Prostate gland (tissue), 2 donors: Measurements from ENCODE around the gene DLK1. TPM values are rescaled to one million over a fixed set of nuclear protein-coding genes. Genes with fewer than 3 reads are reported as not detected.

Experiments used
- DNase-seq: peaks from one replicate; pipeline ENCODE4 v3.0.0-alpha.2; 2019; ENCODE audit warnings: low spot score
- H3K27ac ChIP-seq, 2 donors: fragments of 200-600 bp; sonication (generic); 2 replicates each; pipeline ENCODE4 v1.5.1; 2017 to 2019
- H3K27me3 ChIP-seq: fragments of 200-600 bp; sonication (generic); replicated peaks from 2 replicates; pipeline ENCODE4 v1.5.1; 2019; ENCODE audit not compliant: insufficient read depth
- H3K36me3 ChIP-seq, 2 donors: fragments of 200-600 bp; sonication (generic); 1 replicate in 1 of 2; 2 replicates in 1 of 2; pipeline versions ENCODE4 v1.5.1 to v1.8.1; 2017 to 2019
- H3K4me1 ChIP-seq: fragments of 200-600 bp; sonication (generic); replicated peaks from 2 replicates; pipeline ENCODE4 v1.5.1; 2019
- H3K4me3 ChIP-seq, 2 donors: fragments of 200-600 bp; sonication (generic); 2 replicates each; pipeline ENCODE4 v1.5.1; 2017 to 2019
- H3K9me3 ChIP-seq: fragments of 200-600 bp; sonication (generic); 2 replicates; pipeline ENCODE4 v1.5.1; 2017
- POLR2A ChIP-seq: fragments of 450-650 bp; IDR thresholded peaks from one replicate; pipeline ENCODE4 v1.6.1; 2016; ENCODE audit warnings: antibody characterized with exemption, mild to moderate bottlenecking
- POLR2AphosphoS5 ChIP-seq: sonication (generic); formaldehyde crosslinking; IDR thresholded peaks from one replicate; pipeline ENCODE4 v1.6.1; 2017; ENCODE audit warnings: antibody characterized with exemption
- WGBS: methylation state at CpG from one replicate; pipeline ENCODE4 v1.1.5; 2018; 5-methylcytosine and 5-hydroxymethylcytosine counted together
- intact Hi-C: fragments of 100-400 bp; cut with DNase I; formaldehyde crosslinking; loops from one replicate; pipeline ENCODE4 v1.14.2; 2022
- total RNA-seq, 2 donors: library from RNA; depleted of rRNA; stranded (reverse); fragments of >200 nt; gene quantifications; one replicate each; pipeline ENCODE4 v1.1.0, GENCODE V29; 2016
- TF ChIP-seq, protein P1 (sequence below), 4 experiments: fragments of 200-600 bp in 2 of 4; fragments of 450-650 bp in 2 of 4; sonication (generic) in 2 of 4; IDR thresholded peaks; 1 replicate in 3 of 4; 2 replicates in 1 of 4; pipeline ENCODE4 v1.5.1; 2016 to 2019; ENCODE audit warnings: antibody characterized with exemption in 4 of 4, mild to moderate bottlenecking in 2 of 4, moderate library complexity in 2 of 4

The DLK1 gene
- total RNA-seq, 2 donors from 2014 or later = 0.14 to 100.0 TPM

DNA sequence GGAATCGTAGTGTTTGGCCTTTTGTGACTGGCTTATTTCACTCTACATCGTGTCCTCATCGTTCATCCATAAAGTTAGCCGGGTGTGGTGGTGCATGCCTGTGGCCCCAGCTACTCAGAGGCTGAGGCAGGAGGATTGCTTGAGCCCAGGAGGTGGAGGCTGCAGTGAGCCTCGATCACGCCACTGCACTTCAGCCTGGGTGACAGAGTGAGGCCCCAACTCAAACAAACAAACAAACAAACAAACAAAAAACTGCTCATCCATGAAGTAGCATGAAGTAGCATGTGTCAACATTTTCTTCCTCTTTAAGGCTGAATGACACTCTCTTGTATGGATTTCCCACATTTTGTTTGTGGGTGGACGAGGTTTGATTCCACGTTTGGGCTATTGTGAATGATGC lies 55.3 kb downstream of the DLK1 start:
- intact Hi-C loops = no loop called here
- Histone ChIP-seq H3K9me3 (no peaks in the 10 kb centered on the region), H3K27me3 (no peaks in the 10 kb centered on the region), H3K4me3 (no peak overlapping the region), H3K4me1 (no peaks in the 10 kb centered on the region), H3K36me3 (no peaks in the 10 kb centered on the region), H3K27ac (no peak overlapping the region)
- TF ChIP-seq, protein P1, sequence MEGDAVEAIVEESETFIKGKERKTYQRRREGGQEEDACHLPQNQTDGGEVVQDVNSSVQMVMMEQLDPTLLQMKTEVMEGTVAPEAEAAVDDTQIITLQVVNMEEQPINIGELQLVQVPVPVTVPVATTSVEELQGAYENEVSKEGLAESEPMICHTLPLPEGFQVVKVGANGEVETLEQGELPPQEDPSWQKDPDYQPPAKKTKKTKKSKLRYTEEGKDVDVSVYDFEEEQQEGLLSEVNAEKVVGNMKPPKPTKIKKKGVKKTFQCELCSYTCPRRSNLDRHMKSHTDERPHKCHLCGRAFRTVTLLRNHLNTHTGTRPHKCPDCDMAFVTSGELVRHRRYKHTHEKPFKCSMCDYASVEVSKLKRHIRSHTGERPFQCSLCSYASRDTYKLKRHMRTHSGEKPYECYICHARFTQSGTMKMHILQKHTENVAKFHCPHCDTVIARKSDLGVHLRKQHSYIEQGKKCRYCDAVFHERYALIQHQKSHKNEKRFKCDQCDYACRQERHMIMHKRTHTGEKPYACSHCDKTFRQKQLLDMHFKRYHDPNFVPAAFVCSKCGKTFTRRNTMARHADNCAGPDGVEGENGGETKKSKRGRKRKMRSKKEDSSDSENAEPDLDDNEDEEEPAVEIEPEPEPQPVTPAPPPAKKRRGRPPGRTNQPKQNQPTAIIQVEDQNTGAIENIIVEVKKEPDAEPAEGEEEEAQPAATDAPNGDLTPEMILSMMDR (IDR thresholded peaks at IDR 0.05) = no peak
- TF ChIP-seq POLR2A (no peak), POLR2AphosphoS5 (no peak)
- no peak for DNase-seq
- WGBS = 89% methylated on average over 8 of the region's 8 CpGs

DNA sequence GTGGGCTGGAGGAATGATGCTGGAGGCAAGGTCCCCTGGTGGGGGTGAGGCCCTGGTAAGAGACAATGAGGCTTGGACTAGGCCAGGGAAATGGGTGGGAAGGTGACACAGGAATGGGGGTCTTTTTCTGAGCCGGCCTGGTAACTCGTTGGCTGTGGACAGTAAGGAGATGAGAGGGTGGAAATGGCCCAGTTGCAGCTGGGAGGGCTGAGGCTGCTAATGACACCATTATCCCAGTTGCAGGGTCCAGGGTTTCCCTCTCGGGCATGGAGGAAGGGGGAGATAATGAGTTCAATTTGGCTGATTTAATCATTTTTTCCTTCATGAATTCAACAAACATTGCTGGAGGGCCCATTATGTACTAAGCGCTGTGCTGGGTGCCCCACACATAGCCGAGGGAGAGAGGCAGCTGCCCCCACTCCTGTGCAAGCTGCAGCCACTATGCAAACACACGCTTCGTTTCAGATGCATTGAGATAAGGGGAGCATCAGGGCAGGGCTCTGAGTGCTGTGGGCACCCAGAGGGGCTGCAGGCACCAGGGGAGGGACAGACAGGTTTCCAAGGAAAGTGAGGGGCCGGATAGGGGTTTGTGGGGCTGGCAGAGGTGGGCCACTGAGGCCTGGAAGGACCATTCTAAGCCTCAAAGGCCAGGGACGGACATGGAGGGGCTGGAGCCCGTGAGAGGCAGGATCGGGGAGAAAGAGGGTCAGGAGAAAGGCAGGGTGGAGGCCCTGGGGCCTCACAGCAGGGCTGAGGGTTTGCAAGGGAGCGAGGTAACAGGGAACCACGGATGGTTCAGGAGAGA lies 56.0 kb downstream of the DLK1 start:
- Histone ChIP-seq H3K27ac (no peak overlapping the region), H3K27me3 (no peaks in the 10 kb centered on the region), H3K36me3 (no peaks in the 10 kb centered on the region), H3K9me3 (no peaks in the 10 kb centered on the region), H3K4me1 (no peaks in the 10 kb centered on the region), H3K4me3 (no peak overlapping the region)
- intact Hi-C loops = no loop called here
- no peak for DNase-seq
- TF ChIP-seq POLR2AphosphoS5 (no peak), POLR2A (no peak)
- TF ChIP-seq, protein P1 (IDR thresholded peaks at IDR 0.05) = no peak
- 79% methylated on average over 13 of the region's 13 CpGs for WGBS

DNA sequence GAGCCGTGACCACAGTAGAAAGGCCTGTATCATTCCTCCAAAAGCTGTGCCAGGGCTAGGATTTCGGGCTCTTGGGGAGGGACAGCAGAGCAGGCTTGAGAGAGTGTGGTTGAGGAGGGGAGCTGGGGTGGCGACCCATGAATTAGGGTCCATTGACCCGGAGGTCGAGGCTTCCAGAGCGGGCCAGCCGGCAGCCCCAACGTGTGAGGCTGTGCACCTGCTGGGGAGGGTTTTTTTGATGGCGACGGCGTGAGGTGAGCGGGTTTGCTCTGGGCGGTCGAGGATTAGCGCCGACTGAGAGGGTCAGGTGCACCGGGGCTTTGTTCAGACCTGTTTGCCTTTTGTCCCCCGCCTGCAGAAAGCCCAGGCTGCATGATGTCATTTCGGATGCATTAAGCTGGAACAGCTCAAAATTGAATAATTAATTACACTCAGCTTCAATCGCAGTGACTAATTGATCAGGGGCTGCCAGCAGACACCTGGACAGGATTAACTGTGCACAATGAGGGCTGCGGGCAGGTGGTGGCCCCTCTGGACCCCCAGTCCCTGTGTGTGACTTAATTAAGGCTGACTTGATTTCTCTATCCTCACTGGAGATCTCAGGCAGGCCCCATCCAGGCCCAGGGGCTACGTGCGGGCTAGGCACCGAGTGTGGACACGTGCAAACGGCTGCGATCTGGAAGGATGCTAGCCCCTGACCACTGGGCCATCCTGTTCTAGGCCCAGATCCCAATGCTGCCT lies 57.1 kb downstream of the DLK1 start:
- H3K27me3 ChIP-seq = no peaks in the 10 kb centered on the region
- no peaks in the 10 kb centered on the region for H3K36me3 ChIP-seq
- no peak overlapping the region for H3K4me3 ChIP-seq
- intact Hi-C loops = no loop called here
- H3K9me3 ChIP-seq = no peaks in the 10 kb centered on the region
- no peak overlapping the region for H3K27ac ChIP-seq
- WGBS = 78% methylated on average over 27 of the region's 27 CpGs
- TF ChIP-seq POLR2A (no peak), POLR2AphosphoS5 (no peak)
- TF ChIP-seq, protein P1 (IDR thresholded peaks at IDR 0.05) = no peak
- DNase-seq = no peak
- no peaks in the 10 kb centered on the region for H3K4me1 ChIP-seq

DNA sequence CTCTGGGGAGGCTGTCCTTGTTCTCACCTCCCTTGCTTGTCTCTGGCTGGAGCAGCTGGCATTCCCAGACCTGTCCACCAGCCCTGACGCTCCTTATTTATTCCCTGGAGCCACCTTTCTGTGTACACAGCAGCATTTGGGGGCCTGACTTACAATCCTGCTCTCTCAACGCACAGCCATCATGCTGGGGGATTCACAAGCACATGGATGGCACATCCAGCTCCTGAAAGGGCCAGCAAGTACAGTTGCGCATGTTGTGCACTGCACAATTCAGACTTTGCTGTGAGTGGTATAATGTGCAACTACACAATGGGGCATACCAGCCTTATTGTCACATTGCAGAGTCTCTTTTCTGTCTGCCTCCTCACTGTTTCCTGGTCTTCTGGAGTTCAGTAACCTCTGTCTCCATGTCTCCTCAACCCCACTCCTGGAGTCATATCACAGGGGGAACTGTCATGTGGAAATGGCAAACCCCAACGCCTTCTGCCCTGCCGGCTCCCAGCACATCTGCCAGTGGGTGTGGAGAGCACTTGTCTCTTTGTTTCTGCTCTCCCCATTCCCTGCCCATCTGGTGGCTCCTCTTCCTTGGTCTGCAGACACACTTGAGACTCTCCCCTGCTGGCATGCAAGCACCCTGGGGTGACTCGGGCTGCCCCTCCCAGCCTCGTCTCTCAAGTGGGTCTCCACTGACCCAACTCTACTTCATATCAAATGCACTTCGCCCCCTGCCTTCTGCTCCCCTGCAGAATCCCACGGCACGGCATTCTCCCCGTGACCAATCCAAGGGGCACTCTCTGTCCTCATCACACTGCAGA lies 58.0 kb downstream of the DLK1 start:
- H3K27ac ChIP-seq = no peak overlapping the region
- H3K36me3 ChIP-seq = no peaks in the 10 kb centered on the region
- WGBS = 95% methylated on average over 11 of the region's 11 CpGs
- no peaks in the 10 kb centered on the region for H3K9me3 ChIP-seq
- H3K27me3 ChIP-seq = no peaks in the 10 kb centered on the region
- DNase-seq = no peak
- no peaks in the 10 kb centered on the region for H3K4me1 ChIP-seq
- intact Hi-C loops = no loop called here
- TF ChIP-seq, protein P1 (IDR thresholded peaks at IDR 0.05) = no peak
- no peak for TF ChIP-seq POLR2A
- TF ChIP-seq POLR2AphosphoS5 = no peak
- H3K4me3 ChIP-seq = no peak overlapping the region
